Fibroblast of skin of abdomen (primary cell): Measurements from ENCODE around the gene BEST2.

Experiments
- DNase-seq: peaks from one replicate; pipeline ENCODE4 v3.0.0-alpha.2; 2013

The BEST2 gene

DNA sequence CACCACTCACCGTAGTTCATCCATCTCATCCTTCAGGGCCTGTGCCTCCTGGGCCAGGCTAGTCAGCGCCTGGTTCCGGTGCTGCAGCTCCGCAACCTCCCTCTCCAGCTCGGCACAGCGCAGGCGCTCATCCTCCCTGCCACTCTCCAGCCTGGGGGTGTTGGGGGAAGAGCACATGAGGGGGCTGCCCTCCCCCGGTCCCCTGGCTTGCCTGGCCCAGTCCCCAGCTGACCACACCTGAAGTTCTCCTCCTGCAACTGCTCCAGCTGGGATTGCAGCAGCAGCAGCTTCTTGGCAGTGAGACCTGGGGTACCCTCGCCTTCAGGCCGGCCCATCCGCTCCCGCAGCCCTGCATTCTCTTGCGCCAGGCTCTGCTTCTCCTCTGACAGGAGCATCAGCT is 19.3 kb downstream of the BEST2 start:
- DNase-seq, result no peak

DNA sequence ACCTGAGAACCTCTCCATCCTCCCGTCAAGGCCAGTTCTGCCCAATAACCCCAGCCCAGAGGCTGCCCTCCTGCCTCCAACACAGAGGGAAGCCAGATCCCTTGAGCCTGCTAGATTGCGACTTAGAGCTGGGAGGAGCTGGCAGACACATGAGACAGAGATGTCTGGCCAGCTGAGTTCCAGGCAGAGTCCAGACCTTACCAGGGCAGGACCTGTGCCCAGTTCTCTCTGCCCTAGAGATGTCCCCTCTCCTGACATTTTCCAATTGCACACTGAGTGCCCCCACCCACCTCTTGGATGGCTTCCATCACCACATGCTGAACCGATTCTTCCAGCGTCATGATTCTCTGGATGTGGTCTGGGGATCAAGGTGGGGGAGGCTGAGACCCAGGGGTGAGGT is 20.7 kb downstream of the BEST2 start:
- no peak for DNase-seq

DNA sequence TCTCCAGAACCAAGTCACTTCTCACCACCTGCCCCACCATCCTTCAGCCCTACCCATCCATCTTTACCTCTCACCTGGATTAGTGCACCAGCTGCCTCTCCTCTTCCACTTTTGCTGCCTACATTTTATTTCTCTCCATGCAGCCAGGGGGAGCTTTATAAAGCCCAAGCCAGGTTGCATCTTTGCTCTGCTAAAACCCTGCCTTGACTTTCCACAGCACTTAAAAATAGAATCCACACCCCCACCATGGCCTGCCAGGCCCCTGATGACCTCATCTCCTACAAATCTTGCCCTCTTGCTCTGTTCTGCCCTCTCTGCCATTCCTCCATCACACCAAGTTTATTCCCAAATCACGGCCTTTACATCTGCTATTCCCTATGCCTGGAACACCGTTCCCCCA is 22.0 kb downstream of the BEST2 start:
- DNase-seq, result peak; percentile 33

DNA sequence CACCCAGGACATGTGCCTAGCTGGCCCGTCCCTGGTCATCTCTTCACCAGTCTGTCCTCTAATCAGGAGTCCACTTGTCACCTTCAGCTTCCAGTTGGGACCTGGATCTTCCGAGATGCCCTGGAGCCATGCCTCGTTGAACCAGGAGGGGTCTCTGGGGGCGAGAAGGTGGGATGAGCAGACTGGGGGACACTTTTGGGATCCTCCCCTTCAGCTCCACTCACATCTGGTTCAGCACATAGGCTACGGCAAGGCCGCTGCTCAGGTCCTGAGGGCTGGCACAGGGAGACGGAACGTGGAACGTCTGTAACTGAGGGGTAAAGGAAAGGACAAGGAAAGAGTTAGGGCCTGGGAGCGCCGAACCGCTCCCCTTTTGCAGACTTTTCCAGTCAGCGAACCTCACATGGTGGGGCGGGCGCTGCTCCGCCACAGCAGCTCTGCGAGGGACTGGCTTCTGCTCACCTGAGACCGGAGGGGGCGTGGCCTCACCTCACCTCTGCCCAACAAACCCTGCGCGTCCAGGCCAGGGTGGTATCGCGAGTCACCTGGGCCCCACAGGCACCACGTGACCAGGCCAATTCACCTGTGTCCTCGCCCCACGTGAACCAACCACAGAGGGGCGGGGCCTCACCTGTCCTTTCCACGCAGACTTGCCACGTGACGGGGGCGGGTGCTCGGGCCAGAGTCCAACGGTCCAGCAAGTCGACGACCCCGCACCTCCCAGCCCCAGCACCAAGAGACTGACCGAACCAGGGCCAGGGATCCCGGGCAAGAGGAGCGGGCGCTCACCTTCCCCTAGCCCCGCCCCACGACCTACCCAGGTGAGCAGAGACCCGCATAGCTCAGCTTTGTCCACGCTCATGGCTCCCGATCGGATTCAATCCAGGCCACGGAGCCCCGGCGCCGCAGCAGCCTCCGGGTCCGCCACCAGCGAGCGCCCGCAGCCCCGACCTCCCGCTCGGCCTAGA is 23.3 kb downstream of the BEST2 start, which contains the start of gene HOOK2:
Gene HOOK2, minus strand, starts transcription at position 965 of the 968 bp plus-strand sequence. Its CDS starts 103 bp downstream, at position 862.
- no peak for DNase-seq

DNA sequence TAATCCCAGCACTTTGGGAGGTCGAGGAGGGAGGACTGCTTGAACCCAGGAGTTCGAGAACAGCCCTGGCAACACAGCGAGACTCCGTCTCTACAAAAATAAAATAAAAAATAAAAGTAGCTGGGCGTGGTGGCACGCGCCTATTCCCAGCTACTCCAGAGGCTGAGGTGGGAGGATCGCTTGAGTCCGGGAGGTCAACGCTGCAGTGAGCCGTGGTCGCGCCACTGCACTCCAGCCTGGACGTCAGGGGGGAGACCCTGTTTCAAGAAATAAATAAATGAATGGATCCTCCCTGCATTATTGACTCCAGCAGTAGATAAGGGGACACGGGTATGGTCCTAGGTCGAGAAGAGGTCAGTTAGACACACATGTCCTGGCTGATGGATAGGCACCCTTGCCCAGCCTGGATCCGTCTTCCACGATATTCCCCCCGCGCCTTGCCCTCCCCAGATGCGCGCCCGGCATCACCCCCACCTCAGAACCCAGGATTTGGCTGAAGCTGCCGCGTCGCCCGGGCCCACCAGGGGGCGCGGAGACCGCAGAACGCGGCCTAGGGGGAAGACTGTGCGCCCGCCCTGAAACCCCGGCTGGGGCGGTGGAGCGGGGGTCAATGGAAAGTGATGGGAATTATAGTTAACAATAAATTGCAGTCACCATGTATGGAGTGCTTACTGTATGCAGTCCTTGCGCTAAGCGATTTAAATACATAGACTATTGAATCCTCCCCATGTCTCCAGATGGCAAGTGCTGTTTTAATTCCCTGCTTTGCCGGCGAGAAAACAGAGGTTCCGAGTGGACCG is 25.8 kb downstream of the BEST2 start:
- peak; percentile 78 for DNase-seq

DNA sequence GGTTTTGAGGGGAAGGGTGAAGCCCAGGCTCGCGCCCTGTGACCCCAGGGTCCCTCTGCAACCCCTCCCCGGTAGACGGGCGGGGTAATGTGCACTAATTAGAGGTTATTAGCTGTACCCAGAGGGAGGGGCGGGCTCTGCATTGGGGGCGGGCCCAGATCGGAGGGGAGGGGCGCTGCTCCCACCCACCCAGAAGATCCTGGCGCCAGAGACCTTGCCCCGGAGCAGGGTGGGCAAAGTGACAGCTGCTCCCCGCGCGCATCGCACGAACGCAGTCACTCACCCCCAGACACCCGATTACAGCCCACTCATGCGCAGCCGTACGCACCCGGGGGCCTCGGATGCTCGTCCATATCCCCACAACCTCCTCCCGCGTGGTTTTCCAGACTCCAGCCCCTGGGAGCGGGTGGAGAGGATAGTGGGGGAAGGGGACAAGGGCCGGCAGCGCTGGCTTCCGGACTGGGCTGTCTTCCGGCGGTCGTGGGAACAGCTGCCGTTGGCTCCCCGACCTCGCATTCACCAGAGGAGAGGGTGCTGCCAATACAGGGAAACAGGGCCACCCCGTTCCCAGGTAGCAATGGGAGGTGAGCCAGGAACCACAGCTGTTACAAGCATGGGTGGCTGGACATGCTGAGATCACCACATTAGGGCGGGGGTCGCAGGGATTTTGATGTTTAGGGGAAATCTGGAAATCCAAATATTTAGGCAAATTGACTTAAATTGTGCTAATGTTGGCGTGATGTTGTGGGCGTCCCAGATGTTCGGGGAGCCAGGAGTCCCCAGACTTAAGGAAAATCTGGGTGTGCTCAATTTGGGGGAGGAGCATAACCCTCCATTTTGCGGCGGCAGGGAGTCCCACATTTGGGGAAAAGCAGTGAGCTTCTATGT is 26.7 kb downstream of the BEST2 start:
- peak; percentile 83 for DNase-seq

DNA sequence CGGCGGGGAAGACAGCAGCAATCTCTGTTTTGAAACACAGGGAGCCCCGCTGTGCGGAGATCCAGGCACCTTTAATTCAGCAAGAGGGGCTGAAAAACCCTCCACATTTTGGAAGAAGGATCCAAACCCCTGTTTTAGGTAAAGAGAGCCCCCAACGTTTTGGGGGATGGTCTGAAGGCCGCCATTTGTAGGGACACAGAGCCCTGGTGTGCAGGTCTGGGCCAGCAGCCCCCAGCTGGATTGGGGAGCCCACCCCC is 27.2 kb downstream of the BEST2 start:
- DNase-seq, result no peak

DNA sequence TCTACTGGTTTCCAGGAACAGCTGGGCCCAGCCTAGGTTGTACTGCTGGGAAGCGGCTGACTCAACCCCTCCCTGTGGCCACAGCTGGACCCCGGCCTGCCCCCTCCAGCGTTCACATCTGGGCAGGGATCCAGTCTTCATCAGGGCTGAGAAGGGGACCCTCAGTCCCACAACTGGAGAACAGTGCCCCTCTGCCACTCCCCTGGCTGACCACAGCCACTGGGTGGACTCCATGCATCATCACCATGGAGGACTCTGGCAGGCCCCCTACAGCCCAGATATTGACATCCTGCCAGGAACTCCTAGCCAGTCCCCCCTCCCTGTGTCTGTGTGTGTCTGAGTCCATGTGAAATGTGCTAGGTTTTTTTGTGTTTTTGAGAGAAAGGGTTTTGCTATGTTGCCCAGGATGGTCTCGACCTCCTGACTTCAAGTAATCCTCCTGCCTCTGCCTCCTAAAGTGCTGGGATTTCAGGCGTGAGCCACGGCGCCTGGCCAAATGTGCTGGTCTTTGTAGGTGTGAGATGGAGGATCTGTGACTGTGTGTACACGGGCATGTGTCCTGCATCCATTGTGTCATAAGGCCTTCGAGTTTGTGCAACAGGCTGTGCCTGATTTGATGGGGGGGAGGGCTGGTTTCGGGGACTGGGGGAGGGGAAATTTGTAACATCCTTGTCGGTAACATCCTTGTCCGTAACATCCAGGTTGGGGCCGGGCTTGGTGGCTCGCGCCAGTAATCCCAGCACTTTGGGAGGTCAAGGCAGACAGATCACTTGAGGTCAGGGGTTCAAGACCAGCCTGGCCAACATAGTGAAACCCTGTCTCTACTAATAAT is 27.8 kb downstream of the BEST2 start:
- peak; percentile 91 for DNase-seq

DNA sequence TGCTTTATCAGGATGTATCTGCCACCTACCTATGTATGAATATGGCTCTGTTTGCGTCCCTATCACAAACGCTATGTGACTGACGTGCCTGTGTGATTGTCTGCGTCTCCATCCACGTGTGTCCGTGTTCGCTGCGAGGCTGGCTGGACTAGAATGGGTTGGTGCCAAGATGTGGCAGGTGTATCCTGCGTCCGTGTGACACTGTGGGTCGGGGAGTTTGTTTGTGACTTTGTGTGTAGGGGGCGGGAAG is 30.5 kb downstream of the BEST2 start:
- DNase-seq, result no peak

DNA sequence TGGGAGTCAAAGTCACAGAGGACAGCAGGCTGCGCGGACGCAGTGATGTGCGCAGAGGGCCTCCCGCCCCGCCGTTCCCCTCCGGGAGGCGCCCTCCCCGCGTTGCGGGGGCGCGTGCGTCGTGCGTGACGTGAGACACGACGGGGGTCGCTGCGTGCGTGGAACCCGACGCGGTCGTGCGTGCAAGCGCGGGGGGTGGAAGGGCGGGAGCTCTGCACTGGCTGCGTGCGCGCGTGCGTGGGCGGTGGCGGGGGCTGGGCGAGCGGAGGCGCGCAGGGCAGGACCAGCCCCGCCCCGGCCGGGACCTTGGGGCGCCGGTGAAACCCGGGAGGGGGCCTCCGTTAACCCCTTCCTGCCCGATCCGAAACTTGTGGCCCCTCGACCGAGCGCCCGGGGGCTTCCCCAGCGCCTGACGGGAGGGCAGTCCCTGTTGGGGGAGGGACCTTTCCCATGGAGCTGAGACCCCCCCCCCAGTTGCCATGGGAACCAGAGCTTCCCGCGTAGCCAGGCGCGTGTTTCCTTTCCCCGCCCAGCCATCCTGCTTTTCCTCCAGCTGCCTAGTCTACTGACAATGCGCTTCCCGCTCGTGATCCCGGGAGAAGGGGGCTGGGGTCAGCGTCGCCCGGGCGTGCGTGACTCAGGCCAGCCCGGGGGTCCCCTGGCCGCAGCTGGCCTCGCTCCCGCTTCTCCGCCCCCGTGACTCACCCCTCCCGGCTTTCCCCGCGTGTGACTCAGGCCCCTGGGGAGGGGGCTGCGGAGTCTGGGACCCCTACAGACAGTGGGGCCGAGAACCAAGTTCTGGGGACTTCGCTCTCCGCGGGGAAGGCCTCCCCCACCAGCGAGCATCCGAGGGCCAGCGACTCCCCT is 31.1 kb downstream of the BEST2 start:
- DNase-seq, result peak; percentile 91

DNA sequence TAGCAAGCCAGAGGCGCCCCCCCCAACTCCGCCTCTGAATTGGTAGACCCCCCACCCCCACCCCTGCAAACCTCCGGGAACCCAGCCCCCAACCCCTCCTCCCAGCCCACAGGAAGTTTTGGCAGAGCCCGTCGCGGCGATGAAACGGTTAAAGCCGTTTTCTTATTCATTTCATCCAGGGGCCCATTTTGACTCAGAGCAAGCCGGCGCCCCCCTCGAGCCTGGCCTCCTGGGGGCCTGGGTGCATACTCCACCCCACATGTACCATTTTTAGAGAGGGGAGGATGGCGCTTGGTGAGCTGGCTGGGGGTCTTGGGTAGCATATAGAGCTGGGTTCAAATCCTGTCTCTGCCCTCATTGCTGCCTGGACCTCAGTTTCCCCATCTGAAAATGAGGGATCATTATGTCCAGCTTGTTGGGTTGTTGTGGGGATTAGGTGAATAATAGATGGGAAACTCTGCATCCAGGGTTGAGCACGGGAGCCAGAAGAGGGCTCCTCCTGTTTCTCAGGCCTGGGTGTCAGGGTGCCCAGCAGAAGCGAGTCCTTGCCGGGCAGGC is 31.8 kb downstream of the BEST2 start:
- peak; percentile 67 for DNase-seq

DNA sequence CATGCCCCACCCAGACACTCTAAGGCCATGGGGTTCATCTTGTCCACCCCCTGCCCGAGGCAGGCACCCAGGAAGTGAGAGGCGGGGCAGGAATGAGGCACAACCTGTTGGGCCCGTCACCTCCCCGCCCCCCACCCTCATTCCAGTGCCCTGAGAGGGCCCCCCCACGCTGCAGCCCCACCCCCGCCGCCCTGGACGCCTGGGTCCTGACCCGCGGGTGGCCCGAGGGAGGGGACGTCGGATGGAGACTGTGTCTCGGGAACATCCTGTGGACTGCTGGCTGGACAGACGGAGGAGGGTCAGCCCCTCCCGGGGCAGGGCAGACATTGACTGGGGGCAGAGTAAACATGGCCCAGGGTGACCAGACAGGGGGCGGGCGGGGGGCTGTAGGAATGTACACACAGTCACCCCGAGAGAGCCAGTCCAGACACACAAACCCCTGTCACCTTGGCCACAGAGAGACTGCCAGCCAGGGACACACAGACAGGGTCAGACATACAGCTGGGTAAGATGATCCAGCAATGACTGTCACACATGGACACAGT is 32.3 kb downstream of the BEST2 start:
- no peak for DNase-seq

DNA sequence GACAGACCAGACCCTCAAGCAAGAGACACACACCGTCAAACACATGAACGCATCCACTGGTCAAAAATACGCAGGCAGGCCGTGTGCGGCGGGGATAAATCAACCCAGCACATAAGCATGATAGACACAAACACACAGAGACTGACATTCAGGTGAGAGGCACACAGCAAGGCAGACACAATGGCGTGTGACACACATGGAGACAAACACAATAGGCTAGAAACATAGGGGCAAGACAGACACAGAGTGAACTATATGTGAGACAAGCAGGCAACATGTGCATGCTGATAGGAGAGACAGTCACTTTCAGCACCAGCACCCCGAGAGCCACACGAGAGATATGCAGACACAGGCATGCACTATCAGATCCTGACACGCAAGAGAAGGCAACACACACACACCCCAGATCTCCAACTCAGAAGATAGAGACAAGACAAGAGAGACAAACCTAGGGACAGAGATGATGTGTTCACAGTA is 32.8 kb downstream of the BEST2 start:
- no peak for DNase-seq

DNA sequence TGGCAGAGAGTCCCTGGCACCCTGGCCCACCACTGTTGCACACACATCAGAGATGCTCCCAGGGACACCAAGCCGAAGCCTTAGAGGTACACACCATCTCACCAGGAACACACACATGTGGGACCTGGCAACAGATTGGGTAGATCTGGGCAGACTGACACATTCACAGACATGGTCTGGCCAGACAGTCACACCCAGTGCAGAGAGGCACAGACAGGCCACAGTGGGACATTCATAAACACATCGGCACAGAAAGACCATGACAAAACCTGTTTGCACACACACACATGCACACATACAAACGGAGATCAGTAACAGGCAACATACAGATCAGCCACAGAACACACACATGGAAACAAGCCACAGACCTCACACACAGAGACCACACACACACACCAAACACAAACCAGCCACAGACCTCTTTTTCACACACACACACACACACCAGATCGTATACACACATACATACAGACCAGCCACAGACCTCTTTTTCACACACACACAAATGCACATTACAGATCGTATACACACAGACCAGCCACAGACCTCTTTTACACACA is 33.4 kb downstream of the BEST2 start:
- peak; percentile 59 for DNase-seq

DNA sequence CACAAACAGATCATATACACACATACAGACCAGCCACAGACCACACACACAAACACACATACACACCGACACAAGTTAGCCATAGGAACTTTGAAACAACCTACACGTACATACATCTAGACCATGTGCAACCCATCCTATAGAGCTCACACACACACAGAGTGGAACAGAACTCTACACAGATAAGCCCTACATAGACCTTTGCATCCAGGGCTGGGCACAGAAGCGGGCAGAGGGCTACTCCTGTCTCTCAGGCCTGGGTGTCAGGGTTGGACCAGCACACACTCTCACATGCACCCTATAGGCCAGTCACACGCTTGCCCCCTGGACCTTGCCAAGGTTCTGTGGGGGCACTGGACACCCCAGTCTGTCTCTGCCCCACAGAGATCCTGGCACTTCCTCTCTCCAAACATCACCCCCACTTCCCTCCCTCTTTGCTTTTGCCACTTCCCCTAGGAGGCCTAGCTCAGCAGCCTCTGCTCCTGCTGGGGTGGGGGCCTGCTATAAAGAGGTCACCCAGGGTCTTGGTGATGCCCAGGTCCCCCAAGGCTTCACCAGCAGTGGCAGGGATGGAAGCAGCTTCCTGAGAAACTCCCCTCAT is 33.9 kb downstream of the BEST2 start:
- no peak for DNase-seq

DNA sequence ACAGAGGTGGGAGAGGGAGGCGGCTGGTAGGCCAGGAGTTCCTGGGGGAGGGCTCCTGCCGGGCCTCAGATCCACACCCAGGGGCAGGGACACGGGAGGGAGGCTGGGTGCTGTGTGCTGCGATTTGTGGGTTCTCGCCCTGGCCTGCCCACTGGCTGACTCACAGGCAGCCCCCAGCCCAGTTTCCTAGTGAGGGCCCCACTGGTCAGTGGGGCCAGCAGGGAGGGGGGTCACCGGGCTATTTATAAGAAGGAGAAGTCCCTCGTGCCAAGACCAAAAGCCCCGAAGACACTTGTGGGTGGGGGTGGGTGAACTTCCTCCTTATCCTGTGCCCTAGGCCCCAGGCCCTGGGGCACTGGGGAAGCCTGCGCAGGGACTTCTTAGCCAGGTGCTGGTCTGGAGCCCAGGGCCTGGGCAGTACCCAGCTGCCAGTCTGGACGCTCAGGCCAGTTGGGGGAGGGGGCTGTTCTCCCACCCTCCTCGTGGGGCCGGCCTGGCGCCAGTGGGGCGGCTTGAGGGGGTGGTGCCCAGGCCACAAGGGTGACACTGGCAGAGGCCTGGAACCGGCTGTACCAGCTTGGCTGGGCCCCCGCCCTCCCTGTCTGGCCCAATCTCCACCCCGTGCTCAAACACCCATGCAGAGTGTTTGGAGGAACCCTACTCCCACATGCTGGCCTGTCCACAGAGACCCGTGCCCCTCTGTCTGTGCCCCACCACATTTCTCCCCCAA is 34.7 kb downstream of the BEST2 start:
- DNase-seq, result no peak

DNA sequence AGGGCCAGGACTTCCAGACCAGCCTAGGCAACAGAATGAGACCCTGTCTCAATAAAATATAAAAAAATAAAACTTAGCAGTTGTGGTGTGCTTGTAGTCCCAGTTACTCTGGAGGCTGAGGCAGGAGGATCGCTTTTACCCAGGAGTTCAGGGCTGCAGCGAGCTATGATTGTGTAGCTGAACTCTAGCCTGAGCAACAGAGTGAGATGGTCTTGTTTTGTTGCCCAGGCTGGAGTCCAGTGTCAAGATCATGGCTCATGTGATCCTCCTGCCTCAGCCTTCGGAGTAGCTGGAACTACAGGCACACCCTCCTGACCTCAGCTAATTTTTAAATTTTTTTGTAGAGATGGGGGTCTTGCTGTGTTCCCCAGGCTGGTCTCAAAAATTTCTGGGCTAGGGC is 35.4 kb downstream of the BEST2 start:
- DNase-seq, result no peak

DNA sequence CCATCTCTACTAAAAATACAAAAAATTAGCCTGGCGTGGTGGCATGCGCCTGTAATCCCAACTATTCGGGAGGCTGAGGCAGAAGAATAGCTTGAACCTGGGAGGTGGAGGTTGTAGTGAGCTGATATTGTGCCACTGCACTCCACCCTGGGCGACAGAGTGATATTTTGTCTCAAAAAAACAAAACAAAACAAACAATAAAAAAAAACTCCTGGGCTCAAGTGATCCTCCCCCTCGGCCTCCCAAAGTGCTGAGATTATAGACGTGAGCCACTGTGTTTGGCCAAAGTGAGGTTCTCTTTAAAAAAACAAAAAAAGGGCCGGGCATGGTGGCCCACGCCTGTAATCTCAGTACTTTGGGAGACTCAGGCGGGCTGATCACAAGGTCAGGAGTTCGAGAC is 35.9 kb downstream of the BEST2 start:
- no peak for DNase-seq
